ENCODE data around the gene EFNA1.

GRCh38 chr1:155182052-155182550 lies 54.4 kb downstream of the EFNA1 start:
- TF ChIP-seq CTCF (conservative IDR thresholded peaks at IDR 0.05; ENCODE audit: low read length) (no peak), EZH2phosphoT487 (IDR thresholded peaks at IDR 0.05; ENCODE audit: borderline replicate concordance) (no peak)
